IPS-11a (cell line): ENCODE results near the gene CACNA1B.
"Not testable (repeated sequence)": the region's sequence is repeated elsewhere in the genome, so short reads cannot be mapped to it uniquely, and the experiment has no call there.

ENCODE experiments used
- H3K4me3 ChIP-seq: one replicate; pipeline ENCODE4 v1.5.1; 2013; ENCODE audit warnings: low read depth, low read length, control low read depth

CACNA1B gene

GRCh38 chr9:138010861-138011260, 133.3 kb downstream of the CACNA1B start:
- no peak overlapping the region for H3K4me3 ChIP-seq

DNA sequence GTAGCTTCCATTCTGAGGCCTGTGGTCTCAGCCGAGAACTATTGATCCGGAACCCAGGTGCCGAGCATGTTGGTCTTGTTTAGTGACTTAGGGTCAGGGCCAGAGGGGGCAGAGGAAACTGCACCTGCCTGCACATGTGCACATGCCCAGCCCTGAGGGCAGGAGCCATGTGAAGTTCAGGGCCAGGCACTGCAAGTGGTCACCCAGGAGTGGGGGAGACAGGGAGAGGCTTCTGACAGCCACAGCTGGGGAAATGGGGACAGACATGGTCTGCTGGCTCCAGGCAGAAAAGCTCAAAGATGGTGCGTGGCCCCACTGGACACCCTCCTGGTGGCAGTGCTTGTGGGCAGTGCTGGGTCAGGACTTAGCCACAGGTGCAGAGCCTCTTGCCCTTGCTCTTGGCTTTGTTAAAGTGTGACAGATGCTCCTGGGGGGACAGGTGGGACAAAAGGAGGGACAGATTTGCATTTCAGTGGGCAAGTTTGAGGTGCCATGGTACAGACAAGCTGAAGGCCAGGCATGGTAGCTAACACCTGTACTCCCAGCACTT, 134.4 kb downstream of the CACNA1B start:
- H3K4me3 ChIP-seq = no peak overlapping the region

DNA sequence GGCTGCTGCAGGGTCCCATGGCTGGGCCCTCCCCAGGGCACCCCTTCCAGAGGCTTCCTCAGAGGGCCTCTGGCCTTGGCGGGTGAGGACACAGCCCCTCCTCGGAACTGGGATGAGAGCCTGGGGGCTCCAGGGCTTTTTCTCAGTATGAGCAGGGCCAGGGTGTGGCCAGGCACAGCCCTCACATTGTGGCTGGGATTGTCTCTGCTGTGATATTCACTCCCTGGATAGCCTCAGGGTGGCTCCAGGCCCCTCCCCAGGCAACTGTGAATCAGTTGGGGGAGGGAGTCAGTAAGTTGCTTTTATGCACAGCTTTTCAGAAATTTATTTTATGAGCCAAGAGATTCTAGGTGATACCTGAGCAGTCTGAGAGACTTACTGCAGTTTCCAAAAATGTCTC, 135.7 kb downstream of the CACNA1B start:
- no peak overlapping the region for H3K4me3 ChIP-seq

DNA sequence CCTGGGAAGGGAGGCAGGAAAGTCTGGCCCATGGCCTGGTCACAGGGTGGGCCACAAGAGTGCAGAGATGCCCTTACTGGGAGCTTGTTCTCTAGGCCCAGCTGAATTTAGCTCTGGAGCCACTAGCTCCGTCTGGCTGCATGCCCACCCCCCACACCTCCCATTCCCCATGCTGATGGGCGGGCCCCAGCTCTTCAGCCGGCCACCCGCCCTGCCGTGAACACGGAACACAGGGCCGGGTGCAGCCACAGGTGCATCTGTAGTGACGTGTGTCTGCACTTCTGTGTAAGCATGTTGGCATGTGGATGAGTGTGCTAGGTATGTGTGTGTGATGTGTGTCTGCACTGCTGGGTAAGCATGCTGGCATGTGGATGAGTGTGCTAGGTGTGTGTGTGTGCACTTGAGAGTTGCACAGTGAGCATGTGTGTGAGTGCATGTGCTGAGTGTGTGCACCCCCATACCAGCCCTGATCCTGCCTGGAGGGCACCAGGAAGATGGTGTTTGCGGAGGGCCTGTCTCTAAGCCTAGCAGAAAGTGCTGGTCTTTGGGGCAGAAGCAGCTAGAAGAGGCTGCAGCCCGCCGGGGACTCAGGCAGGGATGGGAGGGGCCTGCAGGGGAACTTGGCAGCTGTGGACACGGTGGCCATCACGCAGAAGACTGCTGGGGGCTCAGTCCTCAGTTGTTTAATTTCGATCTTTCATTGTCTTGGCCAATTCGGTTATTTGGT, 136.4 kb downstream of the CACNA1B start:
- no peak overlapping the region for H3K4me3 ChIP-seq

DNA sequence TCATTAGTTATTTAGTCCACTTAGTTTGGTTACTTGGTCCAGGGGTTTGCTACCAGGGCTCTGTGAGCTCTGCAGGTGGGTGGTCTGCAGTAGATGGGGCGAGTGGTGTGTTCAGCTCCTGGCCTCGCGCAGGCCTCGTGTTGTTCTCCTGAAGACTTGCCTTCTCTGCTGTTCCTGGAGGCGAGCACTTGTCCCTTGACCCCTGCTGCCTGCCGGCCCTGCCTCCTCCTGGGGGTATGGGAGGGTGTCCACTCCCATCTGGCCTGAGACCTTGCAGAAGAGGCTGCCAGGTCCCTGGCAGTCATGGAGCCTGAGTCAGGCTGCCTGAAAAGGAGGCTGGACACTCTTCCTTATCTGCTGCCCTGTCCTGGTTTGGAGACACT, 137.0 kb downstream of the CACNA1B start:
- no peak overlapping the region for H3K4me3 ChIP-seq

DNA sequence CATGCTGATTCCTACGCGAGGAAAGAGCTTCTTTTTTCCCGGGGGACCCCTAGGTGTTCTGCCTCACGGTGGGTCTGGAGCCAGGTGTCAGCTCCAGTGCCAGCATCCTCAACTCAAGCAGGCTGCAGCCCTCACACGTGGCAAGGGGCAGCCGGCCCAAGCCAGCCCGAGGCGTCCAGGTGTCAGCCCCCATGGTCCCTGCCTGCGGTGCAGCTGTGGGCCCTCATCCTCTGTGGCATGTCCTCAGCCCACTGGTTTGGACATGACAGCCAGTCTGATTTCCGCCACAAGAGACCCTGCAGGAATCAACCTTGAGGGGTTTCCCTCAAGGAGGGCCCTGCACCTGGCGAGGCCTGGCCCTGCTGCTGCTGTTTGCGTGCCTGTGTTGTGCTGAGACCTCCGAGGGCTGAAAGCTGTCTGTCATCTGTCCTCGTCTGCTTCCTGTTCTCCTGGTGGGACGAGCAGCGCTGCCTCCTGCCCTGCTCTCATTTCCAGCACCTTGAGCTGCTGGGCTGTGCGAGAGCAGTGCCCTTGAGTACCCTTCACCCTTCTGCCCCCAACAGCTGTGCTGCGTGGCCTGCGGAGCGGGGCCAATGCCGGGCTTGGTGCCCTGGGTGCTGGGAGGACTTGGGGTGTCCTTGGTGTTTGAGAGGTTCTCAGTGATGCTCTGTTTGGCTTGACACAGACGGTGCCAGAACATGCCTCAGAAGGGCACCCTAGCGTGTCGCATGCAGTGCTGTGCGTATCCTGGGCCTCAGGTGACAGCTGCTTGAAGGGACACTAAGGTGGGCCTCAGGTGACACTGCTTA, 137.6 kb downstream of the CACNA1B start:
- H3K4me3 ChIP-seq = no peak overlapping the region

DNA sequence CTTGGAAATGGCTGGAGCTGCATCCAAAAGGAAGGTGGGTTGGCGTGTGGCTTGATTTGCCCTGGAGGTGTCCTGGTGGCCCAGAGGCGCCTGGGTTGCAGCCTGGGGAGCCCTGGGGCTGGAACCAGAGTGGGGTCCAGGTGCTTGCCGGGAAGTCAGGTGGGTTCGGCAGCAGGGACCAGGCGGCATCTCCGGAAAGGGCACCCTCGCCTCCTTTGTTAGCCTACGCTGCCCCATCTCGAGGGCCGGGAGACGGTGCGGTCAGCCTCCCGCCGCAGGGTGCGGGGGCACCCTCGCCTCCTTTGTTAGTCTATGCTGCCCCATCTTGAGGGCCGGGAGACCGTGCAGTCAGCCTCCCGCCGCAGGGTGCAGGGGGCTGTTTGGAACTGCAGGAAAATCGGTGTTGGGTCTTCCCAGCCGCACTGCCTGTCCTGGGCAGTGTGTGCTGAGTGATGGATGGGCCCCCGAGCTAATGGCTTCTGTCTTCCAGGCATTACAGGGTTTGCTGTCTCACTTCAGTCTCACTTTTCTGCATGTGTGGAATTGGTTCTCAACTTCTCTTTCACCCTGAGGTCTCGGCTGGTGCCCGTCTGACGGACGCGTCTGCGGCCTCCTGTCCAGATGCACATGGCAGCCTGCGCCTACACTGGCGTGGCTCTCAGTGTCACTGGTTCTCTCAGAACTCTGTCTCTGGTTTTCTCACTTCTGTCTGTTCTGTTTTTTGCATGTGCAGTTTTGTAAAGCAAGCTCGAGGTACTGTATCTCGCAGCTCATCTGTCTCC, 139.0 kb downstream of the CACNA1B start:
- no peak overlapping the region for H3K4me3 ChIP-seq

GRCh38 chr9:138017200-138017599, 139.6 kb downstream of the CACNA1B start:
- H3K4me3 ChIP-seq = no peak overlapping the region

DNA sequence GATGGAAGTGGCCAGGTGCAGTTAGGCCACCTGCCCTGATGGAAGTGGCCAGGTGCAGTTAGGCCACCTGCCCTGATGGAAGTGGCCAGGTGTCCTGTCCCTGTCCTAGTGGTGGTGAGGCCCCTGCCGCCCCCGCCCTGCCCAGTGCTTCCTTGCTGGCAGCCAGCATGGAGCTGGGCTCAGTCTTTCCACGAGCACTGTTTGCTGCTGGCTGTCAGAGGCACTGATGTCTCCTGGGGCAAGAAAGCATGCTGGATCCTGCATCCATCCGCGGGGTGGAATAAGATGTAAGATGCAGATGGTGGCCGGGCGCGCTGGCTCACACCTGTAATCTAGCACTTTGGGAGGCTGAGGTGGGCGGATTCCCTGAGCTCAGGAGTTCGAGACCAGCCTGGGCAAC, 141.9 kb downstream of the CACNA1B start:
- H3K4me3 ChIP-seq = not testable (repeated sequence)

- no peak overlapping the region for H3K4me3 ChIP-seq
These were observed 142.7 kb downstream of the CACNA1B start for GRCh38 chr9:138020120-138020794.

GRCh38 chr9:138020795-138021182, 143.2 kb downstream of the CACNA1B start:
- no peak overlapping the region for H3K4me3 ChIP-seq

GRCh38 chr9:138021251-138022056, 143.9 kb downstream of the CACNA1B start:
- H3K4me3 ChIP-seq = no peak overlapping the region

- no peak overlapping the region for H3K4me3 ChIP-seq
These were observed 144.6 kb downstream of the CACNA1B start for GRCh38 chr9:138022121-138022741.

DNA sequence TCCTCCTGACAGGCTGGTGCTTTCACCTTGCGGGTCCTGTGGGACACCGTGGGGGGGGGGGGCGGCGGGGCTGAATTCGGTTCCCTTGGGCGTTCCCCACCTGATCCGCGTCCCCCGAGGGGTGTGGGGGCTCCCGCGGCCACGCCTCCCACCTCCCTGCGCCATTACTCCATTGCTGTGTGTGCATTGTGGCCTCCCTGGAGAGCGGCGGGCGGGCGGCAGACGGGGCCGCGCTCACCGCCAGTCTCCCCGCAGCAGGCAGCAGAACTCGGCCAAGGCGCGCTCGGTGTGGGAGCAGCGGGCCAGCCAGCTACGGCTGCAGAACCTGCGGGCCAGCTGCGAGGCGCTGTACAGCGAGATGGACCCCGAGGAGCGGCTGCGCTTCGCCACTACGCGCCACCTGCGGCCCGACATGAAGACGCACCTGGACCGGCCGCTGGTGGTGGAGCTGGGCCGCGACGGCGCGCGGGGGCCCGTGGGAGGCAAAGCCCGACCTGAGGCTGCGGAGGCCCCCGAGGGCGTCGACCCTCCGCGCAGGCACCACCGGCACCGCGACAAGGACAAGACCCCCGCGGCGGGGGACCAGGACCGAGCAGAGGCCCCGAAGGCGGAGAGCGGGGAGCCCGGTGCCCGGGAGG, 145.3 kb downstream of the CACNA1B start:
- H3K4me3 ChIP-seq = peak overlapping the region; percentile 33

GRCh38 chr9:138023394-138024124, 146.0 kb downstream of the CACNA1B start:
- H3K4me3 ChIP-seq = peak overlapping the region; percentile 38

DNA sequence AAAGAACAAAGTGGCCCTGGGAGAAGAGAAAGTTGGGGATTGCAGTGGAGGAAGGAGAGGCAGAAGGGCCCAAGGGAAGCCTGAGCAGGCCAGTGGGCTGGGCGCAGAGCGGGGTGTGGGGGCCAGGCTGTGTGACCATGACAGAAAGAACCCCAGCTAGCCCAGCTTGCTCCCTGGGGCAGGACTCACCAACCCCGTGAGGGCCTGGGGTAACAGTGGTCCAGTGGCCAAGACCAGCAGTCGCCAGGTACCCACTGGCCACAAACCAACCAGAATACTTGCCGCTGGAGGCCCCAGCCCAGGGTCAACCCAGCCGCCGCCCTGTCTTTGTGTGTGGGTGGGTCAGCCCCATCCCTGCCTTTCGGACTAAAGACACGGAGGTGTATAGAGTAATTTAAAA, 146.5 kb downstream of the CACNA1B start:
- H3K4me3 ChIP-seq = peak overlapping the region; percentile 38

- no peak overlapping the region for H3K4me3 ChIP-seq
These were observed 147.3 kb downstream of the CACNA1B start for GRCh38 chr9:138024831-138025291.

- no peak overlapping the region for H3K4me3 ChIP-seq
These were observed 147.8 kb downstream of the CACNA1B start for GRCh38 chr9:138025417-138025816.
